C4-2B (cell line): ENCODE data around the gene STRN.

Source experiments
- CTCF ChIP-seq: fragments of 450-650 bp; conservative IDR thresholded peaks from 2 replicates; pipeline ENCODE4 v1.5.1; 2017; ENCODE audit warnings: mild to moderate bottlenecking
- ZFX ChIP-seq: fragments of 450-650 bp; IDR thresholded peaks from 2 replicates; pipeline ENCODE4 v1.6.1; 2017

- TF ChIP-seq CTCF (no peak), ZFX (no peak)
Observed at GRCh38 chr2:36834731-36835524, 131.4 kb downstream of the STRN start.
